ENCODE results near the gene ATP6V0E1.
"Not testable (repeated sequence)": the region's sequence is repeated elsewhere in the genome, so short reads cannot be mapped to it uniquely, and the experiment has no call there.

Gene ATP6V0E1

GRCh38 chr5:173039964-173040363, 56.4 kb downstream of the ATP6V0E1 start:
- DNase-seq (ENCODE audit: low read depth) = no peak
- no peak overlapping the region for H3K4me3 ChIP-seq (ENCODE audit: low read depth, low read length)
- no peak for TF ChIP-seq CTCF (IDR thresholded peaks at IDR 0.05; ENCODE audit: insufficient read depth, low read depth, low read length, missing control alignments)

- no peak for TF ChIP-seq CTCF (IDR thresholded peaks at IDR 0.05; ENCODE audit: insufficient read depth, low read depth, low read length, missing control alignments)
- H3K4me3 ChIP-seq (ENCODE audit: low read depth, low read length) = no peak overlapping the region
Measured at GRCh38 chr5:173041881-173042762, 58.6 kb downstream of the ATP6V0E1 start.

GRCh38 chr5:173042763-173043107, 59.2 kb downstream of the ATP6V0E1 start:
- no peak for TF ChIP-seq CTCF (IDR thresholded peaks at IDR 0.05; ENCODE audit: insufficient read depth, low read depth, low read length, missing control alignments)
- no peak for DNase-seq (ENCODE audit: low read depth)
- no peak overlapping the region for H3K4me3 ChIP-seq (ENCODE audit: low read depth, low read length)

More at GRCh38 chr5:173041881-173042762, 58.6 kb downstream of the ATP6V0E1 start:
- no peak for DNase-seq (ENCODE audit: low read depth)

- H3K4me3 ChIP-seq (ENCODE audit: low read depth, low read length) = no peak overlapping the region
- no peak for TF ChIP-seq CTCF (IDR thresholded peaks at IDR 0.05; ENCODE audit: insufficient read depth, low read depth, low read length, missing control alignments)
- no peak for DNase-seq (ENCODE audit: low read depth)
Measured at GRCh38 chr5:173045474-173045873, 61.9 kb downstream of the ATP6V0E1 start.

GRCh38 chr5:173047096-173047837, 63.7 kb downstream of the ATP6V0E1 start:
- not testable (repeated sequence) for DNase-seq (ENCODE audit: low read depth); H3K4me3 ChIP-seq (ENCODE audit: low read depth, low read length)

- no peak for TF ChIP-seq CTCF (IDR thresholded peaks at IDR 0.05; ENCODE audit: insufficient read depth, low read depth, low read length, missing control alignments)
- no peak for DNase-seq (ENCODE audit: low read depth)
- H3K4me3 ChIP-seq (ENCODE audit: low read depth, low read length) = no peak overlapping the region
Measured at GRCh38 chr5:173047838-173048105, 64.2 kb downstream of the ATP6V0E1 start.

GRCh38 chr5:173050791-173051190, 67.2 kb downstream of the ATP6V0E1 start:
- H3K4me3 ChIP-seq (ENCODE audit: low read depth, low read length) = no peak overlapping the region
- no peak for DNase-seq (ENCODE audit: low read depth)
- TF ChIP-seq CTCF (IDR thresholded peaks at IDR 0.05; ENCODE audit: insufficient read depth, low read depth, low read length, missing control alignments) = no peak

All from GM12865 (cell line).